Naive thymus-derived CD4-positive, alpha-beta T cell (primary cell): ENCODE data around the gene SLC6A19. TPM values are rescaled to one million over a fixed set of nuclear protein-coding genes. Genes with fewer than 3 reads are reported as not detected.
"Not testable (repeated sequence)": the region's sequence is repeated elsewhere in the genome, so short reads cannot be mapped to it uniquely, and the experiment has no call there.

Experiments
- ATAC-seq: fragments of 150-1000 bp; cut with Tn5 transposase; 2 replicates; pipeline ENCODE4 v1.10.0; 2021; ENCODE audit warnings: mild to moderate bottlenecking, moderate library complexity
- CTCF ChIA-PET: fragments of 350-600 bp; sonication (Branson Sonifier 250); formaldehyde crosslinking; loops from one replicate; lab custom pipeline; 2021; ENCODE audit warnings: antibody characterized with exemption; lab: Charles Lee
- POLR2A ChIA-PET: fragments of 350-600 bp; sonication (Branson Sonifier 250); formaldehyde crosslinking; loops from one replicate; lab custom pipeline; 2021; ENCODE audit warnings: antibody characterized with exemption, inconsistent platforms; lab: Charles Lee
- DNase-seq, 9 donors: peaks; one replicate each; pipeline versions ENCODE4 v3.0.0 to v3.0.0-alpha.2; 2020 to 2022; ENCODE audit warnings: mixed read lengths in 1 of 9
- H3K27ac ChIP-seq: one replicate; pipeline ENCODE4 v1.7.0; 2013; ENCODE audit warnings: mild to moderate bottlenecking, low read depth, low read length, moderate library complexity
- H3K27me3 ChIP-seq, 2 donors: one replicate each; pipeline ENCODE4 v1.7.0; 2013; ENCODE audit warnings: low read length in 2 of 2, mild to moderate bottlenecking in 2 of 2, moderate library complexity in 2 of 2; ENCODE audit not compliant: control insufficient read depth in 2 of 2, insufficient read depth in 2 of 2
- H3K36me3 ChIP-seq, 3 experiments: 1 replicate in 2 of 3; 2 replicates in 1 of 3; pipeline ENCODE4 v1.7.0; 2013; ENCODE audit warnings: low read length in 3 of 3, mild to moderate bottlenecking in 3 of 3, moderate library complexity in 1 of 3; ENCODE audit not compliant: insufficient read depth in 3 of 3, control insufficient read depth in 2 of 3
- H3K4me1 ChIP-seq, 2 donors: one replicate each; pipeline ENCODE4 v1.7.0; 2013; ENCODE audit warnings: low read length in 2 of 2, mild to moderate bottlenecking in 2 of 2, moderate library complexity in 1 of 2; ENCODE audit not compliant: control insufficient read depth in 2 of 2, insufficient read depth in 2 of 2
- H3K4me3 ChIP-seq: 2 replicates; pipeline ENCODE4 v1.7.0; 2013; ENCODE audit warnings: mild to moderate bottlenecking, low read length
- H3K9me3 ChIP-seq, 3 experiments: 1 replicate in 2 of 3; 2 replicates in 1 of 3; pipeline ENCODE4 v1.7.0; 2013; ENCODE audit warnings: low read length in 3 of 3; ENCODE audit not compliant: control insufficient read depth in 2 of 3
- H3K27ac Mint-ChIP-seq, 9 donors: one replicate each; pipeline ENCODE4 v1.8.0; 2020 to 2022; ENCODE audit warnings: mixed read lengths in 9 of 9, mild to moderate bottlenecking in 8 of 9, moderate library complexity in 5 of 9, inconsistent platforms in 2 of 9
- H3K27me3 Mint-ChIP-seq, 5 donors: one replicate each; pipeline ENCODE4 v1.8.0; 2021 to 2022; ENCODE audit warnings: mixed read lengths in 5 of 5, mild to moderate bottlenecking in 1 of 5
- H3K36me3 Mint-ChIP-seq, 5 donors: one replicate each; pipeline ENCODE4 v1.8.0; 2020 to 2022; ENCODE audit warnings: mixed read lengths in 5 of 5, mild to moderate bottlenecking in 3 of 5, inconsistent platforms in 1 of 5
- H3K4me1 Mint-ChIP-seq, 7 donors: one replicate each; pipeline ENCODE4 v1.8.0; 2020 to 2022; ENCODE audit warnings: mixed read lengths in 7 of 7, mild to moderate bottlenecking in 3 of 7, inconsistent platforms in 1 of 7
- H3K4me3 Mint-ChIP-seq, 10 donors: one replicate each; pipeline ENCODE4 v1.8.0; 2020 to 2022; ENCODE audit warnings: mild to moderate bottlenecking in 10 of 10, mixed read lengths in 10 of 10, moderate library complexity in 6 of 10, inconsistent platforms in 2 of 10
- H3K9me3 Mint-ChIP-seq, 11 donors: one replicate each; pipeline ENCODE4 v1.8.0; 2020 to 2022; ENCODE audit warnings: mixed read lengths in 11 of 11, mild to moderate bottlenecking in 4 of 11, inconsistent platforms in 1 of 11, moderate library complexity in 1 of 11
- intact Hi-C, 2 donors: fragments of 100-400 bp; cut with micrococcal nuclease; formaldehyde crosslinking; loops; one replicate each; pipeline ENCODE4 v1.15.1; 2023
- polyA plus RNA-seq, 2 donors: library from polyadenylated mRNA; unstranded; fragments of 300-500 nt; fragmentation: Illumina TruSeq; gene quantifications; one replicate each; pipeline ENCODE4 v1.2.3, GENCODE V29; 2021
- total RNA-seq, 6 experiments: library from RNA in 5 of 6; stranded (reverse) in 5 of 6; gene quantifications; 1 replicate in 5 of 6; 2 replicates in 1 of 6; pipeline ENCODE4 v1.2.3 and lab custom pipeline; 2021 to 2026

Gene SLC6A19
- total and polyA plus RNA-seq, 7 experiments from 2014 or later = not detected

DNA sequence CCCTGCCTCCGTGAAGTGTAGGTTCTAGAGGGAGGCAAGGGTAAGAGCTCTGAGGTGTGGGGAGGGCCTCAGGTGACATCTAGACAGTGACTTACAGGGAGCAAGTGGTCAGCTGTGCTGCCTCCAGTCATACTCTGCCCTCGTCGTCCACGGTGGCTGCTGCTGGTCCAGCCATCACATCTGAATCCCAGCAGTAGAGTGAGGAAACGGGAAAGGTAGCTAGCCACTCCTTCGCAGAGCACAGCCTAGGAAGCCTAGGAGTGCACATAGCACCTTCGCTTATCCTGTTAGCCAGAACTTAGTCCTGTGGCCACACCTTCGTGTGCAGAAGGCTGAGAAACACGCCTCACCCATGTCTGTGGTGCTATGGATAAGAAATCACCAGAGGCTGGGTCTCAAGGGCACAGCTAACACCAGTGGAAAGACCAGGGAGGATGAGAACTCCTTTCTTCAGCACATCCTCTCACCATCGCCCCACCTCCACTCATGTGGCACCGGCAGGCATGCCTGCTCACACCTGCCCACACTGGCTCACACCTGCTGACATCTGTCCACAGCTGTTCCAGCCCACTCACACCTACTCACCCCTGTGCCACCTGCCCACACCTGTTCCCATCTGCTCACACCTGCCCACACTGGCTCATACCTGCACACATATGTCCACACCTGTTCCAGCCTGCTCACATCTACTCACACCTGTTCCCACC lies 44.5 kb upstream of the SLC6A19 start:
- ChIA-PET POLR2A (no interaction called here), CTCF (no interaction called here)
- H3K4me1 Mint-ChIP-seq = peaks cover 0 to 15% (median 6%) of the 10 kb centered on the region in 7 donors
- Histone ChIP-seq H3K9me3 (no peaks in the 10 kb centered on the region), H3K27me3 (no peaks in the 10 kb centered on the region), H3K27ac (no peak overlapping the region), H3K36me3 (no peaks in the 10 kb centered on the region), H3K4me3 (no peak overlapping the region), H3K4me1 (peaks cover 0 to 11% of the 10 kb centered on the region in 2 donors)
- intact Hi-C loops = no loop called here
- peaks cover 0 to 10% (median 1%) of the 10 kb centered on the region in 5 donors for H3K36me3 Mint-ChIP-seq
- H3K27me3 Mint-ChIP-seq = peaks cover 46 to 60% (median 47%) of the 10 kb centered on the region in 5 donors
- peak overlapping the region in 6 of 10 donors; percentile 6 to 74 (median 32) for H3K4me3 Mint-ChIP-seq
- H3K27ac Mint-ChIP-seq = peak overlapping the region in 1 of 9 donors; percentile 27
- ATAC-seq (no peak), DNase-seq (no peak)
- peaks cover 0 to 14% (median 8%) of the 10 kb centered on the region in 11 donors for H3K9me3 Mint-ChIP-seq

GRCh38 chr5:1157461-1157986 lies 43.9 kb upstream of the SLC6A19 start:
- peaks cover 0 to 14% (median 8%) of the 10 kb centered on the region in 11 donors for H3K9me3 Mint-ChIP-seq
- peaks cover 0 to 15% (median 6%) of the 10 kb centered on the region in 7 donors for H3K4me1 Mint-ChIP-seq
- intact Hi-C loops, H3K27ac ChIP-seq, H3K27me3 ChIP-seq, POLR2A ChIA-PET, ATAC-seq, H3K9me3 ChIP-seq, CTCF ChIA-PET, DNase-seq, H3K4me3 ChIP-seq, H3K36me3 Mint-ChIP-seq, H3K36me3 ChIP-seq: not testable (repeated sequence)
- peak overlapping the region in 3 of 9 donors; percentile 27 to 65 (median 28) for H3K27ac Mint-ChIP-seq
- peak overlapping the region in 8 of 10 donors; percentile 6 to 74 (median 39) for H3K4me3 Mint-ChIP-seq
- H3K27me3 Mint-ChIP-seq = peaks cover 46 to 54% (median 47%) of the 10 kb centered on the region in 5 donors
- H3K4me1 ChIP-seq = peaks cover 0 to 11% of the 10 kb centered on the region in 2 donors

- no peaks in the 10 kb centered on the region for H3K27me3 ChIP-seq
- ATAC-seq (no peak), DNase-seq (no peak)
- POLR2A ChIA-PET = no interaction called here
- Mint-ChIP-seq H3K36me3 (peaks cover 0 to 10% (median 1%) of the 10 kb centered on the region in 5 donors), H3K27me3 (peaks cover 42 to 49% (median 44%) of the 10 kb centered on the region in 5 donors), H3K4me3 (peak overlapping the region in 1 of 10 donors; percentile 4), H3K9me3 (peaks cover 0 to 14% (median 8%) of the 10 kb centered on the region in 11 donors), H3K4me1 (peaks cover 0 to 15% (median 6%) of the 10 kb centered on the region in 7 donors), H3K27ac (peak overlapping the region in 1 of 9 donors; percentile 74)
- intact Hi-C loops = no loop called here
- no peaks in the 10 kb centered on the region for H3K9me3 ChIP-seq
- no peak overlapping the region for H3K27ac ChIP-seq
- CTCF ChIA-PET = interaction anchor here (0.7 kb wide), 1 partner anchor 332 kb away, joined by 4 read pairs; no protein-coding TSS in a partner anchor
- peaks cover 0 to under 1% of the 10 kb centered on the region in 2 donors for H3K4me1 ChIP-seq
- no peak overlapping the region for H3K4me3 ChIP-seq
- no peaks in the 10 kb centered on the region for H3K36me3 ChIP-seq
Observed at GRCh38 chr5:1158647-1159340, 42.6 kb upstream of the SLC6A19 start.

GRCh38 chr5:1159341-1159675 lies 42.1 kb upstream of the SLC6A19 start:
- ChIA-PET CTCF (interaction anchor here (0.7 kb wide), 1 partner anchor 331 kb away, joined by 4 read pairs; no protein-coding TSS in a partner anchor), POLR2A (no interaction called here)
- peaks cover 0 to 14% (median 8%) of the 10 kb centered on the region in 11 donors for H3K9me3 Mint-ChIP-seq
- DNase-seq (no peak), ATAC-seq (no peak)
- H3K36me3 Mint-ChIP-seq = peaks cover 0 to 10% (median 1%) of the 10 kb centered on the region in 5 donors
- peak overlapping the region in 1 of 10 donors; percentile 29 for H3K4me3 Mint-ChIP-seq
- no peaks in the 10 kb centered on the region for H3K36me3 ChIP-seq
- H3K27me3 ChIP-seq = no peaks in the 10 kb centered on the region
- H3K27ac Mint-ChIP-seq = peak overlapping the region in 1 of 9 donors; percentile 74
- peaks cover 36 to 47% (median 40%) of the 10 kb centered on the region in 5 donors for H3K27me3 Mint-ChIP-seq
- no peak overlapping the region for H3K27ac ChIP-seq
- no peaks in the 10 kb centered on the region for H3K4me1 ChIP-seq
- H3K4me3 ChIP-seq = no peak overlapping the region
- H3K9me3 ChIP-seq = no peaks in the 10 kb centered on the region
- peaks cover 0 to 12% (median 3%) of the 10 kb centered on the region in 7 donors for H3K4me1 Mint-ChIP-seq
- intact Hi-C loops = no loop called here

GRCh38 chr5:1159774-1160406 lies 41.5 kb upstream of the SLC6A19 start:
- Mint-ChIP-seq H3K4me3 (no peak overlapping the region), H3K36me3 (peaks cover 0 to 10% (median 1%) of the 10 kb centered on the region in 5 donors), H3K4me1 (peaks cover 0 to 10% (median 2%) of the 10 kb centered on the region in 7 donors), H3K9me3 (peaks cover 0 to 14% (median 8%) of the 10 kb centered on the region in 11 donors), H3K27ac (peak overlapping the region in 1 of 9 donors; percentile 46), H3K27me3 (peaks cover 32 to 50% (median 40%) of the 10 kb centered on the region in 5 donors)
- intact Hi-C loops = loop anchor here in 1 of 2 donors (10.0 kb wide), 1 partner anchor 225 kb away; no protein-coding TSS in a partner anchor
- DNase-seq (no peak), ATAC-seq (no peak)
- Histone ChIP-seq H3K9me3 (no peaks in the 10 kb centered on the region), H3K27ac (no peak overlapping the region), H3K27me3 (no peaks in the 10 kb centered on the region), H3K4me3 (no peak overlapping the region), H3K4me1 (no peaks in the 10 kb centered on the region), H3K36me3 (no peaks in the 10 kb centered on the region)
- CTCF ChIA-PET = interaction anchor here (1.1 kb wide), 1 partner anchor 13 kb away, joined by 4 read pairs; no protein-coding TSS in a partner anchor
- POLR2A ChIA-PET = no interaction called here
